ENCODE results near the gene PUS3. TPM values are rescaled to one million over a fixed set of nuclear protein-coding genes. Genes with fewer than 3 reads are reported as not detected.
A peak's percentile ranks its signal among the peaks of the same experiment; 100 is the strongest.

The PUS3 gene
- total RNA-seq, 1 experiment from 2014 or later: 18.6 TPM

- TF ChIP-seq TEAD1 (CRISPR knock-in tag; IDR thresholded peaks at IDR 0.05): peak; percentile 77
- TF ChIP-seq PRDM15 (CRISPR knock-in tag; IDR thresholded peaks at IDR 0.05): peak; percentile 67; the same call in 1 of the 2 replicates
- TF ChIP-seq GTF2I (CRISPR knock-in tag; conservative IDR thresholded peaks at IDR 0.05): no peak
- no peak; the same call in 1 of the 2 replicates for TF ChIP-seq ERG (CRISPR knock-in tag; IDR thresholded peaks at IDR 0.05)
- 0 out of 2 replicates have a peak, but pooled peaks have one; percentile 21 for TF ChIP-seq ZNF532 (CRISPR knock-in tag; IDR thresholded peaks at IDR 0.05; ENCODE audit: borderline replicate concordance)
- no peak for TF ChIP-seq SOX15 (CRISPR knock-in tag; IDR thresholded peaks at IDR 0.05)
- no peak; the same call in 1 of the 2 replicates for TF ChIP-seq ZNF416 (CRISPR knock-in tag; IDR thresholded peaks at IDR 0.05)
- no peak for TF ChIP-seq RORB (CRISPR knock-in tag; IDR thresholded peaks at IDR 0.05)
- peak; percentile 76 for TF ChIP-seq ETV6 (CRISPR knock-in tag; IDR thresholded peaks at IDR 0.05)
- TF ChIP-seq ZMAT4 (CRISPR knock-in tag; IDR thresholded peaks at IDR 0.05): no peak
- no peak for TF ChIP-seq HMGA2 (CRISPR knock-in tag; IDR thresholded peaks at IDR 0.05)
- no peak; the same call in 1 of the 2 replicates for TF ChIP-seq IRF2 (CRISPR knock-in tag; IDR thresholded peaks at IDR 0.05; ENCODE audit: borderline replicate concordance, low read depth)
- peak; percentile 69; the same call in 1 of the 2 replicates for TF ChIP-seq ATF6 (CRISPR knock-in tag; IDR thresholded peaks at IDR 0.05)
- no peak for TF ChIP-seq NR1H2 (CRISPR knock-in tag; IDR thresholded peaks at IDR 0.05)
- peak; percentile 87 for TF ChIP-seq FOXP4 (CRISPR knock-in tag; IDR thresholded peaks at IDR 0.05)
- peak; percentile 57 for TF ChIP-seq USF2 (CRISPR knock-in tag; IDR thresholded peaks at IDR 0.05)
- TF ChIP-seq CREB1 (CRISPR knock-in tag; IDR thresholded peaks at IDR 0.05): peak; percentile 76; the same call in 1 of the 2 replicates
- peak; percentile 89 for TF ChIP-seq NFE2L1 (CRISPR knock-in tag; IDR thresholded peaks at IDR 0.05)
- 0 out of 2 replicates have a peak, but pooled peaks have one; percentile 56 for TF ChIP-seq KAT7 (CRISPR knock-in tag; IDR thresholded peaks at IDR 0.05; ENCODE audit: borderline replicate concordance)
- TF ChIP-seq MYBL2 (CRISPR knock-in tag; IDR thresholded peaks at IDR 0.05): peak; percentile 100
- no peak for TF ChIP-seq FOXJ3 (CRISPR knock-in tag; IDR thresholded peaks at IDR 0.05; ENCODE audit: borderline replicate concordance)
- TF ChIP-seq PREB (CRISPR knock-in tag; IDR thresholded peaks at IDR 0.05; ENCODE audit: borderline replicate concordance): no peak
Observed at GRCh38 chr11:125887373-125888324, 15.4 kb downstream of the PUS3 start, which contains the start of gene HYLS1 (continued).
